HepG2 (cell line): ENCODE results near the gene FGF19. TPM values are rescaled to one million over a fixed set of nuclear protein-coding genes. Genes with fewer than 3 reads are reported as not detected.

Experiments used
- AHR ChIP-seq: IDR thresholded peaks from 2 replicates; pipeline ENCODE4 v1.6.1; 2018; ENCODE audit warnings: missing genetic modification reagents, missing compliant biosample characterization
- AKAP8 ChIP-seq: sonication (generic); formaldehyde crosslinking; IDR thresholded peaks from 2 replicates; pipeline ENCODE4 v1.5.1; 2020; ENCODE audit warnings: mild to moderate bottlenecking, missing genetic modification reagents
- ARNT2 ChIP-seq: sonication (generic); formaldehyde crosslinking; IDR thresholded peaks from 2 replicates; pipeline ENCODE4 v1.8.0; 2022; ENCODE audit warnings: mild to moderate bottlenecking, low read depth, missing genetic modification reagents, moderate library complexity
- DMAP1 ChIP-seq: IDR thresholded peaks from 2 replicates; pipeline ENCODE4 v1.6.1; 2016
- JUNB ChIP-seq: sonication (generic); formaldehyde crosslinking; IDR thresholded peaks from 2 replicates; pipeline ENCODE4 v1.8.0; 2022; ENCODE audit warnings: missing genetic modification reagents, mild to moderate bottlenecking, borderline replicate concordance
- MZF1 ChIP-seq: sonication (generic); formaldehyde crosslinking; IDR thresholded peaks from 2 replicates; pipeline ENCODE4 v1.8.1; 2023; ENCODE audit warnings: mild to moderate bottlenecking, missing genetic modification reagents, borderline replicate concordance
- PHF20 ChIP-seq: sonication (generic); formaldehyde crosslinking; IDR thresholded peaks from 2 replicates; pipeline ENCODE4 v1.5.0; 2020; ENCODE audit warnings: mild to moderate bottlenecking, missing genetic modification reagents
- TAF15 ChIP-seq: fragments of 200-400 bp; formaldehyde crosslinking; IDR thresholded peaks from one replicate; pipeline ENCODE4 v1.6.1; 2018; ENCODE audit warnings: mild to moderate bottlenecking, low read depth, low read length; ENCODE audit not compliant: poor library complexity, severe bottlenecking
- ZNF768 ChIP-seq: sonication (generic); formaldehyde crosslinking; IDR thresholded peaks from 2 replicates; pipeline ENCODE4 v1.4.0; 2020; ENCODE audit warnings: missing genetic modification reagents
- polyA plus RNA-seq, 8 experiments: library from polyadenylated mRNA; depleted of rRNA in 3 of 8; stranded (reverse) in 7 of 8; unstranded in 1 of 8; fragments of >200 nt; fragmentation: Illumina TruSeq in 4 of 8; extraction: Trizol in 4 of 8; gene quantifications; 2 replicates each; pipeline versions ENCODE4 v1.2.1 to v1.2.3, GENCODE V29; 2011 to 2016; ENCODE audit warnings: low read depth in 4 of 8, missing spikeins in 1 of 8, mixed read lengths in 1 of 8; ENCODE audit not compliant: insufficient read depth in 1 of 8
- total RNA-seq, 5 experiments: library from RNA; depleted of rRNA; stranded (reverse); fragments of >200 nt; fragmentation: Illumina TruSeq; extraction: Trizol; gene quantifications; 2 replicates each; pipeline ENCODE4 v1.2.3, GENCODE V29; 2016; ENCODE audit warnings: low read depth in 1 of 5
- TF ChIP-seq, protein P1 (sequence below): sonication (generic); formaldehyde crosslinking; IDR thresholded peaks from 2 replicates; pipeline ENCODE4 v1.4.0; 2020; ENCODE audit warnings: mild to moderate bottlenecking, missing genetic modification reagents
- TF ChIP-seq, protein P2 (sequence below): sonication (generic); formaldehyde crosslinking; IDR thresholded peaks from 2 replicates; pipeline ENCODE4 v1.8.1; 2023; ENCODE audit warnings: mild to moderate bottlenecking, missing genetic modification reagents, borderline replicate concordance
- TF ChIP-seq, protein P3 (sequence below): sonication (generic); formaldehyde crosslinking; IDR thresholded peaks from 2 replicates; pipeline ENCODE4 v1.5.1; 2020; ENCODE audit warnings: mild to moderate bottlenecking, moderate library complexity, missing genetic modification reagents
- TF ChIP-seq, protein P4 (sequence below): sonication (generic); formaldehyde crosslinking; conservative IDR thresholded peaks from 2 replicates; pipeline ENCODE4 v1.4.0; 2020; ENCODE audit warnings: missing genetic modification reagents
- TF ChIP-seq, protein P5 (sequence below): sonication (generic); formaldehyde crosslinking; IDR thresholded peaks from 2 replicates; pipeline ENCODE4 v1.4.0; 2020; ENCODE audit warnings: mild to moderate bottlenecking, missing genetic modification reagents
- TF ChIP-seq, protein P6 (sequence below): sonication (generic); formaldehyde crosslinking; IDR thresholded peaks from 2 replicates; pipeline ENCODE4 v1.5.1; 2020; ENCODE audit warnings: mild to moderate bottlenecking, missing genetic modification reagents, borderline replicate concordance

Gene FGF19
- total and polyA plus RNA-seq, 2 of the 13 experiments (the other 11 are each of a cell fraction or from before 2014, with no cell fraction given), result 0.07 TPM; not detected in 1

DNA sequence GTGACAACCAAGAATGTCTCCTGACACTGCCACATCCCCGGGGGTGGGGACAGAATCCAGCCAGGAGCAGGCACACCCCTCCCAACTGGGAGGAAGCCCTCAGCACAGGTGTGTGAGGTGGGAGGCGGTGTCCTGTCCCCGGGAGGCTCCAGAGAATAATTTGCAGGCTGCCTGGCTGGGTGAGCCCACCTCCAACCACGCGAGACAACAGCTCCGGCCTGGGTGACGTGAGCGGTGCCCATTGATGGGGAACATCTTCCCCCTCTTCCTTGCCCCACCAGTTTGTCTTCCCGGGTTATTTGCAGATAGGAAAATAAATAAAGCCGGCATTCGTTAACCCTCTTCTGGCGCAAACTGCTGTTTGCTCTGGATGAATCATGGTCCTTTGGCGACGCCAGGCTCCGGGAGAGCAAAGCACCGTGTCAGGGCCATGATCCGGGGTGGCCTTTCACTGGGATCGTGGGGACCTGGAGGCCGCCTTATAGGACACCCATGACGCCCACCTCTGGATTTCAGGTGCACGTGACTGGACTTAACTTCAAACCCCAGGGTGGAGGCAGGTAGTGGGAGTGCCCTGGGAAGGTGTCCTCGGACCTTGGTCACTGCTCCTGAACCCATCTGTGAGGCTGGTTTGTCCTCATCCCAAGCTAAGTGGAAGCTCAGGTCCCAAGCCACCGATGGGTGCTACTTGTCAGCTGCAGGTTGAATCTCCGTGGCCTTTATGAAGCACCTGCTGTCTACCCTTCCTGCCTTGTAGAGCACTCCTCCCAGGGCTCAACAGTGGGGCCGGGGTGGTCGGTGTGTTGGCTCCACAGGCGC, 49.0 kb downstream of the FGF19 start (continued):
- TF ChIP-seq PHF20 (CRISPR knock-in tag), result no peak
- TF ChIP-seq, protein P1, sequence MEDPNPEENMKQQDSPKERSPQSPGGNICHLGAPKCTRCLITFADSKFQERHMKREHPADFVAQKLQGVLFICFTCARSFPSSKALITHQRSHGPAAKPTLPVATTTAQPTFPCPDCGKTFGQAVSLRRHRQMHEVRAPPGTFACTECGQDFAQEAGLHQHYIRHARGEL (CRISPR knock-in tag), result no peak
- peak; percentile 93 for TF ChIP-seq AKAP8 (CRISPR knock-in tag)
- TF ChIP-seq, protein P2, sequence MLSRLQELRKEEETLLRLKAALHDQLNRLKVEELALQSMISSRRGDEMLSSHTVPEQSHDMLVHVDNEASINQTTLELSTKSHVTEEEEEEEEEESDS (CRISPR knock-in tag), result 0 out of 2 replicates have a peak, but pooled peaks have one; percentile 65
- TF ChIP-seq ARNT2 (CRISPR knock-in tag), result peak; percentile 36; the same call in 1 of the 2 replicates
- TF ChIP-seq DMAP1 (CRISPR knock-in tag), result 0 out of 2 replicates have a peak, but pooled peaks have one; percentile 30
- TF ChIP-seq, protein P3, sequence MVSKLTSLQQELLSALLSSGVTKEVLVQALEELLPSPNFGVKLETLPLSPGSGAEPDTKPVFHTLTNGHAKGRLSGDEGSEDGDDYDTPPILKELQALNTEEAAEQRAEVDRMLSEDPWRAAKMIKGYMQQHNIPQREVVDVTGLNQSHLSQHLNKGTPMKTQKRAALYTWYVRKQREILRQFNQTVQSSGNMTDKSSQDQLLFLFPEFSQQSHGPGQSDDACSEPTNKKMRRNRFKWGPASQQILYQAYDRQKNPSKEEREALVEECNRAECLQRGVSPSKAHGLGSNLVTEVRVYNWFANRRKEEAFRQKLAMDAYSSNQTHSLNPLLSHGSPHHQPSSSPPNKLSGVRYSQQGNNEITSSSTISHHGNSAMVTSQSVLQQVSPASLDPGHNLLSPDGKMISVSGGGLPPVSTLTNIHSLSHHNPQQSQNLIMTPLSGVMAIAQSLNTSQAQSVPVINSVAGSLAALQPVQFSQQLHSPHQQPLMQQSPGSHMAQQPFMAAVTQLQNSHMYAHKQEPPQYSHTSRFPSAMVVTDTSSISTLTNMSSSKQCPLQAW (CRISPR knock-in tag), result peak; percentile 71
- no peak for TF ChIP-seq ZNF768 (CRISPR knock-in tag)
- TF ChIP-seq AHR (CRISPR knock-in tag), result peak; percentile 26; the same call in 1 of the 2 replicates
- TF ChIP-seq, protein P4, sequence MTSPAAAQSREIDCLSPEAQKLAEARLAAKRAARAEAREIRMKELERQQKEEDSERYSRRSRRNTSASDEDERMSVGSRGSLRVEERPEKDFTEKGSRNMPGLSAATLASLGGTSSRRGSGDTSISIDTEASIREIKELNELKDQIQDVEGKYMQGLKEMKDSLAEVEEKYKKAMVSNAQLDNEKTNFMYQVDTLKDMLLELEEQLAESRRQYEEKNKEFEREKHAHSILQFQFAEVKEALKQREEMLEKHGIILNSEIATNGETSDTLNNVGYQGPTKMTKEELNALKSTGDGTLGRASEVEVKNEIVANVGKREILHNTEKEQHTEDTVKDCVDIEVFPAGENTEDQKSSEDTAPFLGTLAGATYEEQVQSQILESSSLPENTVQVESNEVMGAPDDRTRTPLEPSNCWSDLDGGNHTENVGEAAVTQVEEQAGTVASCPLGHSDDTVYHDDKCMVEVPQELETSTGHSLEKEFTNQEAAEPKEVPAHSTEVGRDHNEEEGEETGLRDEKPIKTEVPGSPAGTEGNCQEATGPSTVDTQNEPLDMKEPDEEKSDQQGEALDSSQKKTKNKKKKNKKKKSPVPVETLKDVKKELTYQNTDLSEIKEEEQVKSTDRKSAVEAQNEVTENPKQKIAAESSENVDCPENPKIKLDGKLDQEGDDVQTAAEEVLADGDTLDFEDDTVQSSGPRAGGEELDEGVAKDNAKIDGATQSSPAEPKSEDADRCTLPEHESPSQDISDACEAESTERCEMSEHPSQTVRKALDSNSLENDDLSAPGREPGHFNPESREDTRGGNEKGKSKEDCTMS (CRISPR knock-in tag), result no peak
- no peak for TF ChIP-seq TAF15
- peak; percentile 92; the same call in 1 of the 2 replicates for TF ChIP-seq JUNB (CRISPR knock-in tag)
- TF ChIP-seq, protein P5, sequence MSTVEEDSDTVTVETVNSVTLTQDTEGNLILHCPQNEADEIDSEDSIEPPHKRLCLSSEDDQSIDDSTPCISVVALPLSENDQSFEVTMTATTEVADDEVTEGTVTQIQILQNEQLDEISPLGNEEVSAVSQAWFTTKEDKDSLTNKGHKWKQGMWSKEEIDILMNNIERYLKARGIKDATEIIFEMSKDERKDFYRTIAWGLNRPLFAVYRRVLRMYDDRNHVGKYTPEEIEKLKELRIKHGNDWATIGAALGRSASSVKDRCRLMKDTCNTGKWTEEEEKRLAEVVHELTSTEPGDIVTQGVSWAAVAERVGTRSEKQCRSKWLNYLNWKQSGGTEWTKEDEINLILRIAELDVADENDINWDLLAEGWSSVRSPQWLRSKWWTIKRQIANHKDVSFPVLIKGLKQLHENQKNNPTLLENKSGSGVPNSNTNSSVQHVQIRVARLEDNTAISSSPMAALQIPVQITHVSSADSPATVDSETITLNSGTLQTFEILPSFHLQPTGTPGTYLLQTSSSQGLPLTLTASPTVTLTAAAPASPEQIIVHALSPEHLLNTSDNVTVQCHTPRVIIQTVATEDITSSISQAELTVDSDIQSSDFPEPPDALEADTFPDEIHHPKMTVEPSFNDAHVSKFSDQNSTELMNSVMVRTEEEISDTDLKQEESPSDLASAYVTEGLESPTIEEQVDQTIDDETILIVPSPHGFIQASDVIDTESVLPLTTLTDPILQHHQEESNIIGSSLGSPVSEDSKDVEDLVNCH (CRISPR knock-in tag), result no peak
- TF ChIP-seq, protein P6, sequence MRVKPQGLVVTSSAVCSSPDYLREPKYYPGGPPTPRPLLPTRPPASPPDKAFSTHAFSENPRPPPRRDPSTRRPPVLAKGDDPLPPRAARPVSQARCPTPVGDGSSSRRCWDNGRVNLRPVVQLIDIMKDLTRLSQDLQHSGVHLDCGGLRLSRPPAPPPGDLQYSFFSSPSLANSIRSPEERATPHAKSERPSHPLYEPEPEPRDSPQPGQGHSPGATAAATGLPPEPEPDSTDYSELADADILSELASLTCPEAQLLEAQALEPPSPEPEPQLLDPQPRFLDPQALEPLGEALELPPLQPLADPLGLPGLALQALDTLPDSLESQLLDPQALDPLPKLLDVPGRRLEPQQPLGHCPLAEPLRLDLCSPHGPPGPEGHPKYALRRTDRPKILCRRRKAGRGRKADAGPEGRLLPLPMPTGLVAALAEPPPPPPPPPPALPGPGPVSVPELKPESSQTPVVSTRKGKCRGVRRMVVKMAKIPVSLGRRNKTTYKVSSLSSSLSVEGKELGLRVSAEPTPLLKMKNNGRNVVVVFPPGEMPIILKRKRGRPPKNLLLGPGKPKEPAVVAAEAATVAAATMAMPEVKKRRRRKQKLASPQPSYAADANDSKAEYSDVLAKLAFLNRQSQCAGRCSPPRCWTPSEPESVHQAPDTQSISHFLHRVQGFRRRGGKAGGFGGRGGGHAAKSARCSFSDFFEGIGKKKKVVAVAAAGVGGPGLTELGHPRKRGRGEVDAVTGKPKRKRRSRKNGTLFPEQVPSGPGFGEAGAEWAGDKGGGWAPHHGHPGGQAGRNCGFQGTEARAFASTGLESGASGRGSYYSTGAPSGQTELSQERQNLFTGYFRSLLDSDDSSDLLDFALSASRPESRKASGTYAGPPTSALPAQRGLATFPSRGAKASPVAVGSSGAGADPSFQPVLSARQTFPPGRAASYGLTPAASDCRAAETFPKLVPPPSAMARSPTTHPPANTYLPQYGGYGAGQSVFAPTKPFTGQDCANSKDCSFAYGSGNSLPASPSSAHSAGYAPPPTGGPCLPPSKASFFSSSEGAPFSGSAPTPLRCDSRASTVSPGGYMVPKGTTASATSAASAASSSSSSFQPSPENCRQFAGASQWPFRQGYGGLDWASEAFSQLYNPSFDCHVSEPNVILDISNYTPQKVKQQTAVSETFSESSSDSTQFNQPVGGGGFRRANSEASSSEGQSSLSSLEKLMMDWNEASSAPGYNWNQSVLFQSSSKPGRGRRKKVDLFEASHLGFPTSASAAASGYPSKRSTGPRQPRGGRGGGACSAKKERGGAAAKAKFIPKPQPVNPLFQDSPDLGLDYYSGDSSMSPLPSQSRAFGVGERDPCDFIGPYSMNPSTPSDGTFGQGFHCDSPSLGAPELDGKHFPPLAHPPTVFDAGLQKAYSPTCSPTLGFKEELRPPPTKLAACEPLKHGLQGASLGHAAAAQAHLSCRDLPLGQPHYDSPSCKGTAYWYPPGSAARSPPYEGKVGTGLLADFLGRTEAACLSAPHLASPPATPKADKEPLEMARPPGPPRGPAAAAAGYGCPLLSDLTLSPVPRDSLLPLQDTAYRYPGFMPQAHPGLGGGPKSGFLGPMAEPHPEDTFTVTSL (CRISPR knock-in tag), result peak; percentile 48; the same call in 1 of the 2 replicates
- TF ChIP-seq MZF1 (CRISPR knock-in tag), result no peak
